ENCODE data around the gene MAST2. TPM values are rescaled to one million over a fixed set of nuclear protein-coding genes. Genes with fewer than 3 reads are reported as not detected.

MAST2 gene
- total RNA-seq, 1 experiment from 2014 or later: 38.4 TPM

DNA sequence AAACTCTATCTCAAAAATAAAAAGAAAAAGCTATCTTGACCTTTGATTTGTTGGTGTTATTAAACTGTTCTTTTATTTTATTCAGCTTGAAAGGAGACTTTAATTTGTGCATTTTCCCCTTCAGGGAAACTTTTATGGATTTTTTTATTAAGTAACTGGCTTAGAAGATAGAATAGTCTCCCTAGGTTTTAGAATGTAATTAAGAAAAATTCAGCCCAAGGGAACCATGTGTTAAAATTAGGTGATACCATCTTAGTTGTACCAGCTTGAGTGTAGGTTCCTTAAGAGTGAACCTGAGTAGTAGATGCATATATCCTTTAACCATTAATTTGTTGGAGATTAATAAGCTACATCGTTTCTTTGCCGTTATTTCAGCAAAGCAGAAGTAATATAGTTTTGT is 11.4 kb downstream of the MAST2 start:
- Histone ChIP-seq H3K4me1 (ENCODE audit: insufficient read depth, low read length, poor library complexity, severe bottlenecking) (no peaks in the 10 kb centered on the region), H3K27ac (ENCODE audit: low read depth, low read length, poor library complexity, severe bottlenecking) (no peak overlapping the region), H3K9me3 (ENCODE audit: low read depth, low read length, poor library complexity, severe bottlenecking) (no peaks in the 10 kb centered on the region), H3K36me3 (ENCODE audit: insufficient read depth, low read length, poor library complexity, severe bottlenecking) (no peaks in the 10 kb centered on the region), H3K27me3 (replicated peaks; ENCODE audit: insufficient read depth, low read depth, low read length, poor library complexity) (no peaks in the 10 kb centered on the region), H3K4me3 (ENCODE audit: low read depth, low read length, poor library complexity, severe bottlenecking) (no peak overlapping the region)
- BruUV-seq (replicated peaks): no TSS peak
- ChIA-PET CTCF (interaction anchor here (0.5 kb wide), 1 partner anchor 40 kb away, joined by 3 read pairs; no protein-coding TSS in a partner anchor), POLR2A (ENCODE audit: low non-redundant PET) (no interaction called here)
- TF ChIP-seq EZH2 (IDR thresholded peaks at IDR 0.05; ENCODE audit: borderline replicate concordance, low read depth, low read length, poor library complexity, severe bottlenecking): no peak
- TF ChIP-seq, protein P1, sequence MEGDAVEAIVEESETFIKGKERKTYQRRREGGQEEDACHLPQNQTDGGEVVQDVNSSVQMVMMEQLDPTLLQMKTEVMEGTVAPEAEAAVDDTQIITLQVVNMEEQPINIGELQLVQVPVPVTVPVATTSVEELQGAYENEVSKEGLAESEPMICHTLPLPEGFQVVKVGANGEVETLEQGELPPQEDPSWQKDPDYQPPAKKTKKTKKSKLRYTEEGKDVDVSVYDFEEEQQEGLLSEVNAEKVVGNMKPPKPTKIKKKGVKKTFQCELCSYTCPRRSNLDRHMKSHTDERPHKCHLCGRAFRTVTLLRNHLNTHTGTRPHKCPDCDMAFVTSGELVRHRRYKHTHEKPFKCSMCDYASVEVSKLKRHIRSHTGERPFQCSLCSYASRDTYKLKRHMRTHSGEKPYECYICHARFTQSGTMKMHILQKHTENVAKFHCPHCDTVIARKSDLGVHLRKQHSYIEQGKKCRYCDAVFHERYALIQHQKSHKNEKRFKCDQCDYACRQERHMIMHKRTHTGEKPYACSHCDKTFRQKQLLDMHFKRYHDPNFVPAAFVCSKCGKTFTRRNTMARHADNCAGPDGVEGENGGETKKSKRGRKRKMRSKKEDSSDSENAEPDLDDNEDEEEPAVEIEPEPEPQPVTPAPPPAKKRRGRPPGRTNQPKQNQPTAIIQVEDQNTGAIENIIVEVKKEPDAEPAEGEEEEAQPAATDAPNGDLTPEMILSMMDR (conservative IDR thresholded peaks at IDR 0.05; ENCODE audit: low read depth, low read length): no peak
- no peak for DNase-seq (ENCODE audit: low spot score)
- intact Hi-C loops (cut with micrococcal nuclease; ENCODE audit: unreplicated experiment): no loop called here

DNA sequence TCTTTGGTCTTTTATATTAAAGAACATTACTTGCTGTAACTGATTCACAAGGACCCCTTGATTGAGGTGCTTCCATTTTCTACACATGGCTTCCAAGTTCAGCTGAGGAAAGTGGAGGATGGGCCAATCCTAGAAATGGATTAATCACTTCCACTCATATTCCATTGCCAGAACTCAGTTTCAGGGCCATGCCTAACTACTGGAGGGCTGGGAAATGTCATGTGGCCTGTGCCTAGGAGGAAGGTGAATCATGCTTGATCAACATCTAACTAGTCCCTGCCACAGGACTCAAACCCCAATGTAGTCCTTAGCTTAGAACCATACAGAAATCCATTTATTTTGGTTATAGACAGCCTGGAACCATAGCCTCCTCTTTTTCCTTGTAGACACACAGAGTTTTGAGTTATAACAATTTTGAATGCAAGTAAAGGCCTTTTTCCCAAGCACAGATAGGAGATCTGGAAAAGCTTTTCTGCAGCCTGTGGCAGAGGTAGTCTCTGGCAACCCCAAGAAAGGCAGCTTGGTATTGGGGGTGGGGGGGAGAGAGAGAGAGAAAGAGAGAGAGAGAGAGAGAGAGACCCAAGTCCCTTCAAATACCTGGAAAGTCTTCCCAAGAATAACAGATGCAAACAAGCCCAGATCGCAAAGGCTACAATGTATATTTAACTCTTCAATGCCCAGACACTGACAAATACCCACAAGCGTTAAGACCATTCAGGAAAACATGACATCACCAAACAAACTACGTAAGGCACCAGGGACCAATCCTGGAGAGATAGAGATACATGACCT is 12.5 kb downstream of the MAST2 start:
- no peaks in the 10 kb centered on the region for H3K4me1 ChIP-seq (ENCODE audit: insufficient read depth, low read length, poor library complexity, severe bottlenecking)
- TF ChIP-seq, protein P1 (conservative IDR thresholded peaks at IDR 0.05; ENCODE audit: low read depth, low read length): no peak
- no peak for TF ChIP-seq EZH2 (IDR thresholded peaks at IDR 0.05; ENCODE audit: borderline replicate concordance, low read depth, low read length, poor library complexity, severe bottlenecking)
- POLR2A ChIA-PET (ENCODE audit: low non-redundant PET): no interaction called here
- no peak overlapping the region for H3K27ac ChIP-seq (ENCODE audit: low read depth, low read length, poor library complexity, severe bottlenecking)
- no peaks in the 10 kb centered on the region for H3K36me3 ChIP-seq (ENCODE audit: insufficient read depth, low read length, poor library complexity, severe bottlenecking)
- no peak for DNase-seq (ENCODE audit: low spot score)
- H3K4me3 ChIP-seq (ENCODE audit: low read depth, low read length, poor library complexity, severe bottlenecking): no peak overlapping the region
- BruUV-seq (replicated peaks): no TSS peak
- intact Hi-C loops (cut with micrococcal nuclease; ENCODE audit: unreplicated experiment): no loop called here
- H3K27me3 ChIP-seq (replicated peaks; ENCODE audit: insufficient read depth, low read depth, low read length, poor library complexity): no peaks in the 10 kb centered on the region
- H3K9me3 ChIP-seq (ENCODE audit: low read depth, low read length, poor library complexity, severe bottlenecking): no peaks in the 10 kb centered on the region
- CTCF ChIA-PET: no interaction called here

DNA sequence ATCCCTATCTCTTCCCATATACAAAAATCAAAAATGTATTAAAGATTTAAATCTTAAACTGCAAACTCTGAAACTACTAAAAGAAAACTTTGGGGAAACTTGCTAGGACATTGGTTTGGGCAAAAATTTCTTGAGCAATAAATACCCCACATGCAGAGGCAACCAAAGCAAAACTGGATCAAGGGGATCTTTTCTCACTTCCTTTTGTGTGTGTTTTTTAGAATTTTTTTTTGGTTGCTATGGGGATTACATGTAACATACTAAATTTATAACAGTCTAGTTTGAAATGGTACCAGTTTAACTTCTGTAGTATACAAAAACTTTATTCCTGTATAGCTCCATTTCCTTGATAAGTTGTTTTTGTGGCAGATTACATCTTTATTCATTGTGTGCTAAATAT is 16.8 kb downstream of the MAST2 start:
- no peaks in the 10 kb centered on the region for H3K27me3 ChIP-seq (replicated peaks; ENCODE audit: insufficient read depth, low read depth, low read length, poor library complexity)
- H3K36me3 ChIP-seq (ENCODE audit: insufficient read depth, low read length, poor library complexity, severe bottlenecking): no peaks in the 10 kb centered on the region
- H3K4me3 ChIP-seq (ENCODE audit: low read depth, low read length, poor library complexity, severe bottlenecking): no peak overlapping the region
- no peaks in the 10 kb centered on the region for H3K9me3 ChIP-seq (ENCODE audit: low read depth, low read length, poor library complexity, severe bottlenecking)
- no TSS peak for BruUV-seq (replicated peaks)
- CTCF ChIA-PET: no interaction called here
- intact Hi-C loops (cut with micrococcal nuclease; ENCODE audit: unreplicated experiment): no loop called here
- no peaks in the 10 kb centered on the region for H3K4me1 ChIP-seq (ENCODE audit: insufficient read depth, low read length, poor library complexity, severe bottlenecking)
- POLR2A ChIA-PET (ENCODE audit: low non-redundant PET): no interaction called here
- TF ChIP-seq, protein P1 (conservative IDR thresholded peaks at IDR 0.05; ENCODE audit: low read depth, low read length): no peak
- TF ChIP-seq EZH2 (IDR thresholded peaks at IDR 0.05; ENCODE audit: borderline replicate concordance, low read depth, low read length, poor library complexity, severe bottlenecking): no peak
- DNase-seq (ENCODE audit: low spot score): no peak
- H3K27ac ChIP-seq (ENCODE audit: low read depth, low read length, poor library complexity, severe bottlenecking): no peak overlapping the region

Measured in A673 (cell line).